Natural killer cell (primary cell): ENCODE results near the gene HSD3B7. TPM values are rescaled to one million over a fixed set of nuclear protein-coding genes. Genes with fewer than 3 reads are reported as not detected.

Experiments
- ATAC-seq, 3 donors: fragments of 150-1000 bp in 2 of 3; fragments of 200-7000 bp in 1 of 3; cut with Tn5 transposase; 1 replicate in 1 of 3; 2 replicates in 2 of 3; pipeline ENCODE4 v1.10.0; 2021; ENCODE audit warnings: mild to moderate bottlenecking in 2 of 3, moderate library complexity in 2 of 3
- DNase-seq, 2 donors: peaks; one replicate each; pipeline versions ENCODE4 v3.0.0 to v3.0.0-alpha.2; 2013 to 2021; ENCODE audit warnings: mixed read lengths in 1 of 2
- H3K27ac ChIP-seq: one replicate; pipeline ENCODE4 v1.5.1; 2013; ENCODE audit warnings: mild to moderate bottlenecking, low read length
- H3K27me3 ChIP-seq: one replicate; pipeline ENCODE4 v1.6.1; 2013; ENCODE audit warnings: low read length; ENCODE audit not compliant: control insufficient read depth, insufficient read depth
- H3K36me3 ChIP-seq: one replicate; pipeline ENCODE4 v1.6.1; 2013; ENCODE audit warnings: low read length; ENCODE audit not compliant: control insufficient read depth, insufficient read depth
- H3K4me1 ChIP-seq: one replicate; pipeline ENCODE4 v1.6.1; 2013; ENCODE audit warnings: low read length; ENCODE audit not compliant: control insufficient read depth, insufficient read depth
- H3K4me3 ChIP-seq: one replicate; pipeline ENCODE4 v1.5.1; 2013; ENCODE audit warnings: low read length
- H3K9me3 ChIP-seq: one replicate; pipeline ENCODE4 v1.6.1; 2013; ENCODE audit warnings: low read length; ENCODE audit not compliant: control insufficient read depth, insufficient read depth
- H3K27ac Mint-ChIP-seq, 2 donors: one replicate each; pipeline ENCODE4 v1.8.0; 2022; ENCODE audit warnings: mild to moderate bottlenecking in 2 of 2, mixed read lengths in 2 of 2, moderate library complexity in 1 of 2
- H3K27me3 Mint-ChIP-seq, 2 donors: one replicate each; pipeline ENCODE4 v1.8.0; 2022; ENCODE audit warnings: low read depth in 2 of 2, mixed read lengths in 2 of 2
- H3K36me3 Mint-ChIP-seq: one replicate; pipeline ENCODE4 v1.8.0; 2022; ENCODE audit warnings: mixed read lengths
- H3K4me1 Mint-ChIP-seq, 2 donors: one replicate each; pipeline ENCODE4 v1.8.0; 2022; ENCODE audit warnings: mixed read lengths in 2 of 2
- H3K4me3 Mint-ChIP-seq: one replicate; pipeline ENCODE4 v1.8.0; 2022; ENCODE audit warnings: mild to moderate bottlenecking, moderate library complexity, mixed read lengths
- H3K9me3 Mint-ChIP-seq, 2 donors: one replicate each; pipeline ENCODE4 v1.8.0; 2022; ENCODE audit warnings: mixed read lengths in 2 of 2
- WGBS: methylation state at CpG from one replicate; pipeline ENCODE4 v1.1.7; 2013; ENCODE audit warnings: missing lambda C conversion rate; ENCODE audit not compliant: insufficient coverage; 5-methylcytosine and 5-hydroxymethylcytosine counted together
- intact Hi-C: fragments of 100-400 bp; cut with micrococcal nuclease; formaldehyde crosslinking; loops from one replicate; pipeline ENCODE4 v1.14.2; 2022
- total RNA-seq, 4 donors: library from RNA; stranded (reverse); fragments of 120-200 nt in 1 of 4; gene quantifications; one replicate each; pipeline versions ENCODE4 v1.2.3 to v1.2.4, GENCODE V29; 2013 to 2022
- TF ChIP-seq, protein P1 (sequence below): fragments of 200-600 bp; IDR thresholded peaks from one replicate; pipeline ENCODE4 v1.8.0; 2022; ENCODE audit warnings: antibody characterized with exemption

HSD3B7 gene
- total RNA-seq, 3 donors from 2014 or later (not counting 1 experiment from before 2014, with no cell fraction given), result 0.26 to 2.1 (median 0.39) TPM

DNA sequence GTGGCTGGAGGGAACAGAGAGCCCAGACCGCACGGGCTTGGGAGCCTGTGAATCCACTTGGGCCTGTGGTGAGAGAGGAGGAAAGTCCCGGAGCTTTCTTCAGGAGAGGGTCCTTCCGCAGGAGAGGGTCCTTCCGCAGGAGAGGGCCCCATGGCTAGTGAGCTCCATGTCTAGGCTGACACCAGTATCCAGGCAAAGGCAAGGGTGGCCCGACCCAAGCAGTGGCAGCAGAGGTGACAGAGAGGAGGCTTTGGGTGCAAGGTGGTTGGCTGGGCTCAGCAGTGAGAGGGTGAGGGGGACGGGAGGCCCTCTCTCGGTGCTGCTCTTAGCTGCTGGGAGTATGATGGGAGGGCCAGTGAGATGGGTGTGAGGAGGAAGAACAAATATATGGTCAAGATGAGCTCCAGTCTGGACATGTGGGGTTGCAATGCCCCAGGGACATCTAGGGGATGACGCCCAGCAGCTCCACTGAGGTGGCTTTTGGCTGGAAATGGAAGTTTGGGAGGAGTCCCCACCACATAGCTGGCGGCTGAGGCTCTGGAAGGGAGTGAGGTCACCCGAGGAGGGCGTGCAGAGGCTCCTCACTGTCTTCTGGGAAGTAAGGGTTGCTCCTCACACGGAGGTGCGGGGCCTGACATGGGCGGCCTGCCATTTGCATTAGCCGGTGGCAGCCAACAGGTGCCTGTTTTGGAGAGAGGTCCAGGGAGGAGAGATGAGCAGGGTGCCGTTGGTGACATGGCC is 2.3 kb upstream of the HSD3B7 start:
- H3K27me3 ChIP-seq, result no peaks in the 10 kb centered on the region
- DNase-seq (no peak), ATAC-seq (no peak)
- H3K4me3 ChIP-seq, result no peak overlapping the region
- H3K27me3 Mint-ChIP-seq, result no peaks in the 10 kb centered on the region
- 92% methylated on average over 17 of the region's 17 CpGs for WGBS
- H3K4me1 ChIP-seq, result peaks cover 9% of the 10 kb centered on the region
- no peak overlapping the region for H3K4me3 Mint-ChIP-seq
- intact Hi-C loops, result no loop called here
- peaks cover 20% of the 10 kb centered on the region for H3K36me3 ChIP-seq
- H3K9me3 ChIP-seq, result no peaks in the 10 kb centered on the region
- H3K36me3 Mint-ChIP-seq, result no peaks in the 10 kb centered on the region
- TF ChIP-seq, protein P1, sequence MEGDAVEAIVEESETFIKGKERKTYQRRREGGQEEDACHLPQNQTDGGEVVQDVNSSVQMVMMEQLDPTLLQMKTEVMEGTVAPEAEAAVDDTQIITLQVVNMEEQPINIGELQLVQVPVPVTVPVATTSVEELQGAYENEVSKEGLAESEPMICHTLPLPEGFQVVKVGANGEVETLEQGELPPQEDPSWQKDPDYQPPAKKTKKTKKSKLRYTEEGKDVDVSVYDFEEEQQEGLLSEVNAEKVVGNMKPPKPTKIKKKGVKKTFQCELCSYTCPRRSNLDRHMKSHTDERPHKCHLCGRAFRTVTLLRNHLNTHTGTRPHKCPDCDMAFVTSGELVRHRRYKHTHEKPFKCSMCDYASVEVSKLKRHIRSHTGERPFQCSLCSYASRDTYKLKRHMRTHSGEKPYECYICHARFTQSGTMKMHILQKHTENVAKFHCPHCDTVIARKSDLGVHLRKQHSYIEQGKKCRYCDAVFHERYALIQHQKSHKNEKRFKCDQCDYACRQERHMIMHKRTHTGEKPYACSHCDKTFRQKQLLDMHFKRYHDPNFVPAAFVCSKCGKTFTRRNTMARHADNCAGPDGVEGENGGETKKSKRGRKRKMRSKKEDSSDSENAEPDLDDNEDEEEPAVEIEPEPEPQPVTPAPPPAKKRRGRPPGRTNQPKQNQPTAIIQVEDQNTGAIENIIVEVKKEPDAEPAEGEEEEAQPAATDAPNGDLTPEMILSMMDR, result no peak
- peaks cover 0 to 20% of the 10 kb centered on the region in 2 donors for H3K4me1 Mint-ChIP-seq
- H3K27ac Mint-ChIP-seq, result peak overlapping the region; percentile 34 to 42
- H3K27ac ChIP-seq, result no peak overlapping the region
- H3K9me3 Mint-ChIP-seq, result no peaks in the 10 kb centered on the region

DNA sequence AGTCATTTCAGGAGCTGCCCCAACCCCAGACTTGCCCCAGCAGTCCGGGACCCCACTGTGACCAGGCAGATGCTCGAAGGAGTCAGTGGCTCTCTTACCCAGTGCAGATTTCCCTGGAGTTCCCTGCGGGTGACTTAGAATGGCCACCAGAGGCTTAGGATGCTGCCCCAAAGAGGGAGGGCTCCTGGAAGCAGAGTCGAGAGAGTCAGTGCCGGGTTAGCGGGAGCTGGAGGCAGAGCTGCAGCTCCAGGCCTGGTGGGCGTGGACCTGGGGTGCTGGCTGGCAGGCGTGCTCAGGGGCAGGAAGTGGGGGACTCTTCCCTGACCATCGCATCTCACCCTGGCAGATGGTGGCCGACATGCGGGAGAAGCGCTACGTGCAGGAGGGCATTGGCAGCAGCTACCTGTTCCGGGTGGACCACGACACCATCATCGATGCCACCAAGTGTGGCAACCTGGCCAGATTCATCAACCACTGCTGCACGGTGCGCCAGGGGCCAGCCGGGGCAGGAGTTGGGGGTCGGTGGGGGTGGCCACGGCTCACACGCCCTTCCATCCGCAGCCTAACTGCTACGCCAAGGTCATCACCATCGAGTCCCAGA is 1.6 kb upstream of the HSD3B7 start:
- Histone ChIP-seq H3K4me3 (no peak overlapping the region), H3K4me1 (peaks cover 9% of the 10 kb centered on the region), H3K27me3 (no peaks in the 10 kb centered on the region), H3K9me3 (no peaks in the 10 kb centered on the region), H3K36me3 (peaks cover 17% of the 10 kb centered on the region), H3K27ac (no peak overlapping the region)
- ATAC-seq, result no peak
- no peak for DNase-seq
- H3K9me3 Mint-ChIP-seq, result no peaks in the 10 kb centered on the region
- H3K4me3 Mint-ChIP-seq, result no peak overlapping the region
- WGBS, result 89% methylated on average over 25 of the region's 25 CpGs
- no peaks in the 10 kb centered on the region for H3K27me3 Mint-ChIP-seq
- H3K4me1 Mint-ChIP-seq, result peaks cover 0 to 20% of the 10 kb centered on the region in 2 donors
- TF ChIP-seq, protein P1, result no peak
- peak overlapping the region in 1 of 2 donors; percentile 42 for H3K27ac Mint-ChIP-seq
- H3K36me3 Mint-ChIP-seq, result no peaks in the 10 kb centered on the region
- intact Hi-C loops, result no loop called here

DNA sequence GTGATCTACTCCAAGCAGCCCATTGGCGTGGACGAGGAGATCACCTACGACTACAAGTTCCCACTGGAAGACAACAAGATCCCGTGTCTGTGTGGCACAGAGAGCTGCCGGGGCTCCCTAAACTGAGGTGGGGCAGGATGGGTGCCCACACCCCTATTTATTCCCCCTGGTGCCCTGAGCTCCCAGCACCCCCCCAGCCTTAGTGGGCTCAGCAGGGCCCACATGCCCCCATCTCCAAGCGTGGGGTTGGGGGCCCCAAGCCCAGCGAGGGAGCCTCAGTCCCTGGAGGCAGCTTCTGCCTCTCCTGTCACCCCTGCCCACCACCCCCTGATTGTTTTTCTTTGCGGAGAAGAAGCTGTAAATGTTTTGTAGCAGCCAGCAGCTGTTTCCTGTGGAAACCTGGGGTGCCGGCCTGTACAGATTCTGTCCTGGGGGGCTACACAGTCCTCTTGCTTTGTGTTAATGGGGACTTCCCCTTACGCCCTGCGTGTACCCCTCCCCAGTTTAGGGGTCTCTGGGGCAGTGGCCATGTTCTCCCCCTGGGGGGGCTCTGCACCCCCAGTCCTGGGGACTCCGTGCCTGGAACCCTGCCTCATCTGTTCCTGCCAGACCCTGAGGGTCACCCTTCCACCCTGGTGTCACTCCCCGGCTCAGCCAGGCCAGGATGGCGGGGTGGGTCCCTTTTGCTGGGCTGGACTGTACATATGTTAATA is 953 bp upstream of the HSD3B7 start:
- Mint-ChIP-seq H3K36me3 (no peaks in the 10 kb centered on the region), H3K27ac (no peak overlapping the region), H3K27me3 (no peaks in the 10 kb centered on the region), H3K4me1 (peaks cover 0 to 20% of the 10 kb centered on the region in 2 donors), H3K4me3 (no peak overlapping the region), H3K9me3 (no peaks in the 10 kb centered on the region)
- H3K4me3 ChIP-seq, result no peak overlapping the region
- peaks cover 9% of the 10 kb centered on the region for H3K4me1 ChIP-seq
- peaks cover 17% of the 10 kb centered on the region for H3K36me3 ChIP-seq
- no peak overlapping the region for H3K27ac ChIP-seq
- intact Hi-C loops, result loop anchor here (2.0 kb wide), 3 partner anchors 159 to 885 kb away; partner anchors contain the start of gene ZNF843
- TF ChIP-seq, protein P1, result no peak
- DNase-seq (no peak), ATAC-seq (no peak)
- 81% methylated on average over 14 of the region's 14 CpGs for WGBS
- no peaks in the 10 kb centered on the region for H3K9me3 ChIP-seq
- no peaks in the 10 kb centered on the region for H3K27me3 ChIP-seq
